T-cell (primary cell): Measurements from ENCODE around the gene MEIS1. TPM values are rescaled to one million over a fixed set of nuclear protein-coding genes. Genes with fewer than 3 reads are reported as not detected.

Experiments used
- ATAC-seq, 4 experiments: fragments of 200-7000 bp in 3 of 4; fragments of 150-1000 bp in 1 of 4; cut with Tn5 transposase; replicated peaks in 1 of 4; 1 replicate in 3 of 4; 2 replicates in 1 of 4; pipeline ENCODE4 v1.10.0; 2021; ENCODE audit warnings: moderate library complexity in 3 of 4, mild to moderate bottlenecking in 2 of 4, moderate number of reproducible peaks in 1 of 4
- CTCF ChIA-PET, 2 donors: fragments of 300-600 bp; sonication (Branson Sonifier 250); formaldehyde crosslinking; loops; one replicate each; lab custom pipeline; 2022; ENCODE audit warnings: antibody characterized with exemption in 2 of 2; lab: Charles Lee
- POLR2A ChIA-PET, 2 donors: fragments of 300-600 bp; sonication (Branson Sonifier 250); formaldehyde crosslinking; loops; one replicate each; lab custom pipeline; 2022; ENCODE audit warnings: antibody characterized with exemption in 2 of 2; lab: Charles Lee
- DNase-seq, 35 experiments: peaks; one replicate each; pipeline versions ENCODE4 v3.0.0 to v3.0.0-alpha.2; 2013 to 2023
- H3K27ac ChIP-seq: one replicate; pipeline ENCODE4 v1.5.1; 2013; ENCODE audit warnings: low read length
- H3K27me3 ChIP-seq, 2 experiments: replicated peaks in 1 of 2; 1 replicate in 1 of 2; 2 replicates in 1 of 2; pipeline versions ENCODE4 v1.6.1 to v1.7.0; 2013; ENCODE audit warnings: low read length in 1 of 2, mixed read lengths in 1 of 2; ENCODE audit not compliant: control insufficient read depth in 2 of 2, insufficient read depth in 2 of 2; ENCODE audit errors: extremely low read depth in 1 of 2
- H3K36me3 ChIP-seq, 2 donors: 1 replicate in 1 of 2; 2 replicates in 1 of 2; pipeline versions ENCODE4 v1.6.1 to v1.7.0; 2013; ENCODE audit warnings: low read length in 1 of 2; ENCODE audit not compliant: control insufficient read depth in 2 of 2, insufficient read depth in 1 of 2; ENCODE audit errors: extremely low read depth in 1 of 2
- H3K4me1 ChIP-seq, 2 experiments: 1 replicate in 1 of 2; 2 replicates in 1 of 2; pipeline versions ENCODE4 v1.6.1 to v1.7.0; 2013; ENCODE audit warnings: low read length in 2 of 2, mixed read lengths in 1 of 2; ENCODE audit not compliant: insufficient read depth in 2 of 2, control insufficient read depth in 1 of 2; ENCODE audit errors: extremely low read depth in 1 of 2
- H3K4me3 ChIP-seq, 2 donors: 1 replicate in 1 of 2; 2 replicates in 1 of 2; pipeline versions ENCODE4 v1.5.1 to v1.7.0; 2013; ENCODE audit warnings: mild to moderate bottlenecking in 2 of 2, low read length in 1 of 2, moderate library complexity in 1 of 2; ENCODE audit not compliant: control insufficient read depth in 1 of 2; ENCODE audit errors: extremely low read depth in 1 of 2
- H3K9me3 ChIP-seq: 2 replicates; pipeline ENCODE4 v1.7.0; 2013
- H3K27ac Mint-ChIP-seq, 2 donors: one replicate each; pipeline ENCODE4 v1.8.0; 2020 to 2021; ENCODE audit warnings: mild to moderate bottlenecking in 2 of 2, mixed read lengths in 2 of 2
- H3K27me3 Mint-ChIP-seq, 2 donors: one replicate each; pipeline ENCODE4 v1.8.0; 2021 to 2022; ENCODE audit warnings: mixed read lengths in 2 of 2
- H3K36me3 Mint-ChIP-seq: one replicate; pipeline ENCODE4 v1.8.0; 2021; ENCODE audit warnings: mixed read lengths
- H3K4me1 Mint-ChIP-seq, 3 donors: one replicate each; pipeline ENCODE4 v1.8.0; 2020 to 2022; ENCODE audit warnings: mixed read lengths in 3 of 3, mild to moderate bottlenecking in 1 of 3
- H3K4me3 Mint-ChIP-seq, 3 donors: one replicate each; pipeline ENCODE4 v1.8.0; 2020 to 2022; ENCODE audit warnings: mild to moderate bottlenecking in 3 of 3, mixed read lengths in 3 of 3, moderate library complexity in 3 of 3
- H3K9me3 Mint-ChIP-seq, 3 donors: one replicate each; pipeline ENCODE4 v1.8.0; 2020 to 2022; ENCODE audit warnings: mixed read lengths in 3 of 3
- WGBS: methylation state at CpG from one replicate; pipeline ENCODE4 v1.1.5; 2013; ENCODE audit warnings: missing lambda C conversion rate; ENCODE audit not compliant: insufficient coverage; 5-methylcytosine and 5-hydroxymethylcytosine counted together
- total RNA-seq, 35 experiments: library from RNA in 6 of 35; stranded (reverse) in 6 of 35; fragments of 120-200 nt in 1 of 35; gene quantifications; one replicate each; pipeline versions ENCODE4 v1.2.1 to v1.2.4 and lab custom pipeline; 2013 to 2026

Gene MEIS1
- total RNA-seq, 5 donors from 2014 or later (not counting 1 experiment from before 2014, with no cell fraction given), result 0.32 to 3.4 (median 0.90) TPM

GRCh38 chr2:66488946-66489345 is 54.0 kb downstream of the MEIS1 start:
- WGBS, result no CpG with 5 or more reads among the region's 1 CpG
- H3K27me3 Mint-ChIP-seq, result peaks cover 2 to 6% of the 10 kb centered on the region in 2 donors
- POLR2A ChIA-PET, result no interaction called here

GRCh38 chr2:66489436-66489835 is 54.5 kb downstream of the MEIS1 start:
- no peaks in the 10 kb centered on the region for H3K4me1 Mint-ChIP-seq
- POLR2A ChIA-PET, result no interaction called here
- Histone ChIP-seq H3K27ac (no peak overlapping the region), H3K4me1 (no peaks in the 10 kb centered on the region), H3K27me3 (no peaks in the 10 kb centered on the region), H3K4me3 (no peak overlapping the region), H3K36me3 (no peaks in the 10 kb centered on the region), H3K9me3 (no peaks in the 10 kb centered on the region)
- no peak for ATAC-seq
- peaks cover 2 to 6% of the 10 kb centered on the region in 2 donors for H3K27me3 Mint-ChIP-seq
- no CpG with 5 or more reads among the region's 1 CpG for WGBS
- H3K36me3 Mint-ChIP-seq, result no peaks in the 10 kb centered on the region
- no peak overlapping the region for H3K4me3 Mint-ChIP-seq
- CTCF ChIA-PET, result no interaction called here
- H3K9me3 Mint-ChIP-seq, result peaks cover 2 to 8% (median 4%) of the 10 kb centered on the region in 3 donors
- DNase-seq, result no peak
- no peak overlapping the region for H3K27ac Mint-ChIP-seq

More at GRCh38 chr2:66488946-66489345, 54.0 kb downstream of the MEIS1 start:
- Histone ChIP-seq H3K36me3 (no peaks in the 10 kb centered on the region), H3K4me1 (no peaks in the 10 kb centered on the region), H3K27me3 (no peaks in the 10 kb centered on the region), H3K4me3 (no peak overlapping the region), H3K9me3 (no peaks in the 10 kb centered on the region), H3K27ac (no peak overlapping the region)
- H3K27ac Mint-ChIP-seq, result no peak overlapping the region
- H3K36me3 Mint-ChIP-seq, result no peaks in the 10 kb centered on the region
- H3K9me3 Mint-ChIP-seq, result peaks cover 2 to 8% (median 4%) of the 10 kb centered on the region in 3 donors
- CTCF ChIA-PET, result no interaction called here
- ATAC-seq (no peak), DNase-seq (no peak)
- no peaks in the 10 kb centered on the region for H3K4me1 Mint-ChIP-seq
- no peak overlapping the region for H3K4me3 Mint-ChIP-seq

GRCh38 chr2:66490588-66491001 is 55.7 kb downstream of the MEIS1 start:
- H3K4me3 Mint-ChIP-seq, result no peak overlapping the region
- DNase-seq, result no peak
- H3K9me3 Mint-ChIP-seq, result peaks cover 2 to 8% (median 4%) of the 10 kb centered on the region in 3 donors
- peaks cover 0 to 9% of the 10 kb centered on the region in 2 donors for H3K27me3 Mint-ChIP-seq
- CTCF ChIA-PET, result no interaction called here
- Histone ChIP-seq H3K27me3 (no peaks in the 10 kb centered on the region), H3K4me3 (no peak overlapping the region), H3K27ac (no peak overlapping the region), H3K36me3 (no peaks in the 10 kb centered on the region), H3K4me1 (no peaks in the 10 kb centered on the region), H3K9me3 (no peaks in the 10 kb centered on the region)
- no peak for ATAC-seq
- 17% methylated on average over 1 of the region's 3 CpGs for WGBS
- H3K27ac Mint-ChIP-seq, result no peak overlapping the region
- no peaks in the 10 kb centered on the region for H3K4me1 Mint-ChIP-seq
- H3K36me3 Mint-ChIP-seq, result no peaks in the 10 kb centered on the region
- POLR2A ChIA-PET, result no interaction called here

GRCh38 chr2:66494708-66495107 is 59.8 kb downstream of the MEIS1 start:
- ATAC-seq, result no peak
- WGBS, result 50% methylated on average over 2 of the region's 6 CpGs

GRCh38 chr2:66495788-66496640 is 61.1 kb downstream of the MEIS1 start:
- H3K9me3 Mint-ChIP-seq, result no peaks in the 10 kb centered on the region

More at GRCh38 chr2:66494708-66495107, 59.8 kb downstream of the MEIS1 start:
- Histone ChIP-seq H3K36me3 (no peaks in the 10 kb centered on the region), H3K27ac (no peak overlapping the region), H3K4me1 (no peaks in the 10 kb centered on the region), H3K4me3 (no peak overlapping the region), H3K9me3 (no peaks in the 10 kb centered on the region), H3K27me3 (no peaks in the 10 kb centered on the region)
- Mint-ChIP-seq H3K36me3 (no peaks in the 10 kb centered on the region), H3K27ac (no peak overlapping the region), H3K27me3 (peaks cover 0 to 10% of the 10 kb centered on the region in 2 donors), H3K4me1 (no peaks in the 10 kb centered on the region), H3K9me3 (peaks cover 0 to 4% (median 0%) of the 10 kb centered on the region in 3 donors), H3K4me3 (no peak overlapping the region)
- ChIA-PET POLR2A (interaction anchor here in 1 of 2 donors (0.5 kb wide), 1 partner anchor 38 kb away, joined by 3 read pairs; no protein-coding TSS in a partner anchor), CTCF (no interaction called here)
- DNase-seq, result no peak

GRCh38 chr2:66496670-66497420 is 61.9 kb downstream of the MEIS1 start:
- Histone ChIP-seq H3K4me3 (no peak overlapping the region), H3K4me1 (no peaks in the 10 kb centered on the region), H3K27ac (no peak overlapping the region), H3K36me3 (no peaks in the 10 kb centered on the region), H3K27me3 (no peaks in the 10 kb centered on the region), H3K9me3 (no peaks in the 10 kb centered on the region)
- no peak overlapping the region for H3K4me3 Mint-ChIP-seq
- POLR2A ChIA-PET, result no interaction called here
- no peaks in the 10 kb centered on the region for H3K9me3 Mint-ChIP-seq
- no peak overlapping the region for H3K27ac Mint-ChIP-seq
- CTCF ChIA-PET, result no interaction called here
- ATAC-seq (no peak), DNase-seq (no peak)
- H3K36me3 Mint-ChIP-seq, result no peaks in the 10 kb centered on the region
- peaks cover 0 to 10% of the 10 kb centered on the region in 2 donors for H3K27me3 Mint-ChIP-seq
- WGBS, result 90% methylated on average over 2 of the region's 5 CpGs
- H3K4me1 Mint-ChIP-seq, result no peaks in the 10 kb centered on the region

More at GRCh38 chr2:66495788-66496640, 61.1 kb downstream of the MEIS1 start:
- H3K4me3 ChIP-seq, result no peak overlapping the region
- no peaks in the 10 kb centered on the region for H3K9me3 ChIP-seq
- CTCF ChIA-PET, result no interaction called here
- H3K27me3 Mint-ChIP-seq, result peaks cover 0 to 10% of the 10 kb centered on the region in 2 donors
- ATAC-seq, result no peak
- POLR2A ChIA-PET, result no interaction called here
- WGBS, result 67% methylated on average over 7 of the region's 13 CpGs
- DNase-seq, result no peak
- H3K4me1 ChIP-seq, result no peaks in the 10 kb centered on the region
- no peak overlapping the region for H3K27ac Mint-ChIP-seq
- H3K36me3 Mint-ChIP-seq, result no peaks in the 10 kb centered on the region
- no peaks in the 10 kb centered on the region for H3K4me1 Mint-ChIP-seq
- H3K4me3 Mint-ChIP-seq, result no peak overlapping the region
- H3K27ac ChIP-seq, result no peak overlapping the region
- H3K27me3 ChIP-seq, result no peaks in the 10 kb centered on the region
- H3K36me3 ChIP-seq, result no peaks in the 10 kb centered on the region
